Epidermal melanocyte (primary cell): ENCODE measurements around the gene EMP2.
"Not testable (repeated sequence)": the region's sequence is repeated elsewhere in the genome, so short reads cannot be mapped to it uniquely, and the experiment has no call there.

ENCODE experiments used
- DNase-seq: peaks from one replicate; pipeline ENCODE4 v3.0.0; 2011; ENCODE audit warnings: low spot score; ENCODE audit not compliant: insufficient read length

Gene EMP2

DNA sequence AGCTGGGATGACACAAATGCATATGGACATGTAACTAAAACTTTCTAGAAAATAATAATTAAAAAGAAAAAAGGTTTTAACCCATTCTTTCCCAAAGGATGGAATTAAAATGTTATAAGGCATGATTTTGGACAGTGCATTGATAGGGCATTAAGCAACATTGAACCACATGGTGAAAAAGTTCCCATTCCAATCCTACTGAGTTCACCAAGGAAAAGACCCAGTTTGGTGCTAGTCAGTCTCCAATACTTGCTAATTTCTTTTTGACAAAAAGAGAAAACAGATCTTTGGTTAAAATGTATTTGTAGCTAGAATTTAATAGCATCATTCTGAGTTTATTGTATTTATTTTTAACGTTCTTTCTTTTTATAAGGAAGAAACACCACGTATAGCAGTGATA is 28.1 kb downstream of the EMP2 start:
- DNase-seq, result no peak

DNA sequence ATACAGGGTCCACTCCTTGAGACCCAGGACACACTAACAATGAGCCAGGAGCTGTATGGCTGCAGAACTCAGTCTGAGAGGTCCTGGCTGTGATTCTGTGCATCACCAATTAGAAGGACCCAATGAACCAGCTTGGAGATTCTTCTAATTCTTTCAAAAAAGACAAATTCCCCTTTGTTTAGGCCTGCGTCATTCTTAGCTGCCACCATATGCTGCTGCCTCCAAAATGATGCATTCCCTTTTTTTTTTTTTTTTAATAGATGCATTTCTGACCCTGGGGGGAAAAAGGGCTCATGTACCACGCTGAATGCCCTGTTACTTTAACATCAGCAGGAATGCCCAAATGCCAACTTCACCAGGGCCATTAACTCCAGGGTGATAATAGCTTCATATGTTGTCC is 28.5 kb downstream of the EMP2 start:
- peak; percentile 62 for DNase-seq

DNA sequence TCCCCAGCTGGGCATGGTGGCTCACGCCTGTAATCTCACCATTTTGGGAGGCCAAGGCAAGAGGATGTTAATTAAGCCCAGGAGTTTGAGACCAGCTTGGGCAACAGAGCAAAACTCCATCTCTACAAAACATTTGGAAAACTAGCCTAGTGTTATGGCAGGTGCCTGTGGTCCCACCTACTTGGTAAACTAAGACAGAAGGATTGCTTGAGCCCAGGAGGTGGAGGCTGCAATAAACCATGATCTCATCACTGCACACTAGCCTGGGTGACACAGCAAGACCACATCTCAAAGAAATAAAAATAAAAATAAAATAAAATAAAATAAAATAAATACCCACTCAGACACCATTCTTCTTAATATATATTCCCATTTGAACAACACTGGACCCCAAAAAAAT is 32.0 kb downstream of the EMP2 start:
- no peak for DNase-seq

DNA sequence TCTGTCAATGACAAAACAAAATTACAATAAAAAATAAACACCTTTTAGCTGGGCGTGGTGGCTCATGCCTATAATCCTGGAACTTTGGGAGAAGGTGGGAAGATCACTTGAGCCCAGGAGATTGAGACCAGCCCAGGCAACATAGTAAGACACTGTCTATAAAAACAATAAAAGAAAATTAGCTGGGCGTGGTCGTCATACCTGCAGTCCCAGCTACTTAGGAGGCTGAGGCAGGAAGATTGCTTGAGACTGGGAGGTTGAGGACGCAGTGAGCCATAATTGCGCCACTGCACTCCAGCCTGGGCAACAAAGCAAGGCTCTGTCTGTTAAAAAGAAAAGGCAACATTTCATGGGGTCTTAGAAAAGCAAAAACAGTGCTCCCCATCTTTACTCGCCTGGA is 32.7 kb downstream of the EMP2 start:
- DNase-seq, result no peak

DNA sequence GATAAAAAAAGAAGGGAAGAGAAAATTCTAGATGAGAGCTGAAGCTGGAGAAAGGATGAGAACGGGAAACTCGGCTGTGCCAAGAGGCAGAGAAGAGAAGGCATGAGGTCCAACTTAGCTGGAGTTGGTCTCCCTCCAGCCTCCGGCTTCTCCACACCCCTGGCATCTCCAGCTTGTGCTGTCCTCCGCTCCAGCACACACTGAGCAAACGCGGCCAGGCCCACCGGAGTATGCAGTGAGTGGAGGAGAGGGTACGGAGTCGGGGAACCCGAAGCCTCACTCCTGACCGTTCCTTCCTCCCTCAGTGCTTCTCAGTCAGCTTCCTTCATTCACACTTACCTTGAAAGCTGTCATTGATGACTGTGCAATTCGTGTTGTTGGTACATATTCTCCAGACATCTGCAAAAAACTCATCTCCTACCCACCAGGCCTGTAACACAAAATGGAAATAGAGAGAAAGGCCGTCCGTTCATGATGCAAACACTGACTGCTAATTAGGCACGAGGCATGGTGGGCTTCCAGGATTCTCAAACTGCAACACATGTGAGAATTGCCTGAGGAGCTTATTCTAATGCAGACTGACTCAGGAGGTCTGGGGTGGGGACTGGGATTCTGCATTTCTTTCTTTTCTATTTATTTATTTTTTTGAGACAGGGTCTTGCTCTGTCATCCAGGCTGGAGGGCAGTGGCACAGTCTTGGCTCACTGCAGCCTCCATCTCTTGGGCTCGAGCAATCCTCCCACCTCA is 37.0 kb downstream of the EMP2 start:
- DNase-seq, result no peak

DNA sequence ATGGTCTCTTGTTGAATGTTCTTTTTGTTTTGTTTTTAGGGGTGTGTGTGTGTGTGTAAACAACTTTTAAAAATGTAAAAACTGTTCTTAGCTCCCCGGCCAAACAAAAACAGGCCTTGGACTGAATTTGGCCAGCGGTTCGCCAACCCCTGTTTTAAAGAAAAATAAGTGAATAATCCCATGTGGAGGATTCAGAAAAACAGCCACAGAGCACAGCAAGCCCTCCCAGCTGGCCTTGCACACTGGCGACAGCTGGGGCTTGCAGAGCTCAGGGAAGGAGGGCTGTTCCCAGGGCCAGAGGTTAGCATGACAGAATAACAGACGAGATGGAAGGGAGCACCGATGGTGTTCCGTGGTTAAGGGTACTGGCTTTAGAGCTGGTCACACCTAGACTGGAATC is 39.0 kb downstream of the EMP2 start:
- no peak for DNase-seq

DNA sequence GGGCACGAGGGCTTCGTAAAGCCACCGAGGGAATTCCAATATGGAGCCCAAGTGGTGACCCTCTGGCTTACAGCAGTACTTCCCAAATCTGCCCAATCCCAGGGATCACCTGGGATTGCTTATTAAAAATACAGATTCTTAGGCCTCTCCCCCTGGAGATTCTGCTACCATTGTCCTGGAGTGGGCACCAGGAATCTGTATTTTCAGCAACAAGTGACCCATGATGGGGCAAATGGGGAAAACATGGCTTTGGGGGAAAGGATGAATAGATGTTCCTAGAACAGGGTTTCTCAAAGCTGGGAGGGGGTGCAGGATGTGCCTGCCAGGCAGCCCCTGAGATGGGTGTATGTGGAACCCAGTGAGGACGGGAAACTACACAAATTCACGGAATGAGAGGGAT is 40.6 kb downstream of the EMP2 start:
- no peak for DNase-seq

DNA sequence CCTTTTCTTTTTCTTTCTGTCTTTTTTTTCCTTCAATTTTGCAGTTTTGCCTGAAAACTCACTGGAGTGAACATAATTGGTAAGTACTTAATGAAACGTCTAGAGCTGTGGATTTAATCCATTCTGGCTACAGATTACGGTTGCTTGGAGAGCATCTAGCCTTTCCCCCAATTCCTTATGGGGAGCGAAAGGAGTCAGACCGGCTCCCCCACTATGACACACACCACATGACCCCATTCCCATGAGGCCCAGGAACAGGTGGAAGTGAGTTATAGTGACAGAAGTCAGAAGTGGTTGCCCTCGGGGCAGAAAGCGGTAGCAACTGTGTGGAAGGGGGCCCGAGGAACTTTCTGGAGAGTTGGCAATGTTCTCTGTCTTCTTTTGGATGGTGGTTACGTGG is 41.2 kb downstream of the EMP2 start:
- no peak for DNase-seq

DNA sequence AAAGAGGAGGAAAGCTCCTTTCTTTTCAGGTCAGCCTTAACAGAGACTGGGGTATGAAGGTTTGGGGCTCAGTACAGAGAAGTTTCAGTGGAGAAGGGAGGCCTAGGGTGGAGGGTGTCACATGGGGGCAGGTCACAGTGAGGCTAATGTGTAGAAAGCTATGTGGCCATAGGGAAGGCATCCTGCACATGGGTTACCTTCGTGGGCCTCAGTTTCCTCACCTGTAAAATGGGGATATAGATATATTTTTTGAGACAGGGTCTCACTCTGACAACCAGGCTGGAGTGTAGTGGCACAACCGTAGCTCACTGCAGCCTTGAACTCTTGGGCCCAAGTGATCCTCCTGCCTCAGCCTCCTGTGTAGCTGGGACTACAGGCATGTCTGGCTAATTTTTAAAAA is 41.8 kb downstream of the EMP2 start:
- no peak for DNase-seq

DNA sequence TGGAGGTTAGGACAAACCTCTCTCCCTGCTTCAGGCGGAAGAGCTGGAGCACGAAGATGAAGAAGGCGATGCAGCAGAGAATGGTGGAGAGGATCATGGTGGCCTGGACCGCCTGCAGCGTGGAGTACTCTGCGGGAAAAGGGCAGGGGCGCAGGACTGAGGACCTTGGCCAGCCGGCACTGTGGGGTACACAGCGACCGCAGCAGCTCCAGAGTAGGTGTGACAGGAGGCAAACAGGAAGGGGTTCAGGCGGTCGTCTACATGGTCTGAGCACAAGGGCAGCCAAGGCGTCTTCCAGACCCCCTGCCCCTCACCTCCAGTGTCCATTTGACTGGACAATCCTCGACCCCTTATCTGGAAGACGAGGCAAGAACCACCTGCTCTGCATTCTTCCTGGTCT is 42.5 kb downstream of the EMP2 start:
- no peak for DNase-seq

DNA sequence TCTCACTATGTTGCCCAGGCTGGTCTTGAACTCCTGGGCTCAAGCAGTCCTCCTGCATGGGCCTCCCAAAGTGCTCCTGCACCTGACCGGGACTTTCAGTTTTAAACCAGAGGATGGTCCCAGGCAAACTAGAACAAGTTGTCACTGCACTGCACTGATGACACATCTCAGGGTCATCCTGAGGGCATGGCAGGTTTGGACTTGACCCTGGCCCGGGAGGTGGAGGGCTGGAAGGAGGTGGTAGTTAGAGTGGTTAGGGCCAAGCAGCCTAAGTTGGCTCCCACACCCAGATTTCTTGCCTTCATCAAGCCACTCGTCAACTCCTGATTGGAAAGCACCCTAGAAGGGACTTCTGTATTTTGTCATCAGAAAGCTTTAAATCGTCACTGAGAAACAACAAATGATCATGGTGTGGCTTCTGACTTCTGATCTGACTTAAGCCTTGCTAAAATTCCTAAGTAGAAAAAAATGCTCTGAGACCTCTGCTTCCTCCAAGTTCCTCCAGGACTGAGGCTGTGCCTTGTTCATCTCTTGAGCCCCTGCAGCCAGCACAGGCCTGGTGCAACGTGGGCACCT is 43.5 kb downstream of the EMP2 start:
- DNase-seq, result no peak

DNA sequence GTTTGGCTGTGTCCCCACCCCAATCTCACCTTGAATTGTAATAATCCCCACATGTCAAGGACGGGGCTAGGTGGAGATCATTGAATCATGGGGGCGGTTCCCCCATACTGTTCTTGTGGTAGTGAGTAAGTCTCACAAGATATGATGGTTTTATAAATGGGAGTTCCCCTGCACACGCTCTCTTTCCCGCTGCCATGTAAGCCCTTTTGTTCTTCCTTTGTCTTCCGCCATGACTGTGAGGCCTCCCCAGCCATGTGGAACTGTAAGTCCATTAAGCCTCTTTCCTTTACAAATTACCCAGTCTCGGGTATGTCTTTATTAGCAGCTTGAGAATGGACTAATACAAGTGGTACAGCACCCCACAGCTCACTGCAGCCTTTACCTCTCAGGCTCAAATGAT is 44.1 kb downstream of the EMP2 start:
- not testable (repeated sequence) for DNase-seq

DNA sequence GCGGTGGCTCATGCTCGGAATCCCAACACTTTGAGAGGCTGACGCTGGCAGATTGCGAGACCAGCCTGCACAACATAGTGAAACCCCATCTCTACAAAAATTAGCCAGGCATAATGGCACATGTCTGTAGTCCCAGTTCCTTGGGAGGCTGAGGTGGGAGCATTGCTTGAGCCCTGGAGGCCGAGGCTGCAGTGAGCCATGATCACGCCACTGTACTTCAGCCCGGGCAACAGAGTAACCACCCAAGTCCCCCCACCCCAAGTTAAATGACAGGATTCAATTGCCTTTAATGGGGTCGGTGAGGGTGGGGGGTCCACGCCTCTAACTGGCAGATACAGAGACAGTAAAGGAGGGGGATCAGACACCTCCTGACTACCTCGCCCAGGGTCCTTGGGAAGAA is 44.9 kb downstream of the EMP2 start:
- DNase-seq, result no peak

DNA sequence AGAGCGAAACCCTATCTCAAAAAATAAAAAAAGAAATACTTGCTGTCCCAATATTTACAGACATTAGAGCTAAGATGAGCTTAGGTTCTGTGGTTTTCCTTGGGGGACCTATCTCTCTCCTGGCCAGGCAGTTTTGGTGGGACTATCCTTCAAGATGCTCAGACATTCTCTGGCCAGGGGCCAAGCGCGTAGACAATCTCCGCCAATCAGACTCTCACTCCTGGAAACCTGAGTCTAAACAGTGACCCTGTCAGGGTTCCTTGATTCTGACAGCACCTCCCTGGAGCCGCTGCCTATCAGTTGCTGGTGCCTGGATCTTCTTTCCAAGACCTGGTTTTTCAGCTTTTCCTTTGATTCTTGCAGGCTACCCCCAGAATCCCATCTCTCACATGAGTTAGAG is 45.6 kb downstream of the EMP2 start:
- no peak for DNase-seq

DNA sequence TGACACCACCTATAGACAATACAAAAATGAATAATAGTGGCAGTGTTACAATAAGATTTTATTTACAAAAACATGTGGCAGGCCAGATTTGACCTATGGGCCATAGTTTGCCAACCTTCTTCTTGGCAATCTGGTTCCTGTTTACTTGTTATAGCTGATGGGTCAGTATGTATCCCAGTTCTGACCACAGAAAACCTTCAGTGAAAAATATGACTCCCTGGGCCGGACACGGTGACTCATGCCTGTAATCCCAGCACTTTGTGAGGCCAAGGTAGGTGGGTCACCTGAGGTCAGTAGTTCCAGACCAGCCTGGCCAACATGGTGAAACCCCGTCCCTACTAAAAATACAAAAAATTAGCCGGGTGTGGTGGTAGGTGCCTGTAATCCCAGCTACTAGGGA is 46.8 kb downstream of the EMP2 start:
- DNase-seq, result not testable (repeated sequence)

DNA sequence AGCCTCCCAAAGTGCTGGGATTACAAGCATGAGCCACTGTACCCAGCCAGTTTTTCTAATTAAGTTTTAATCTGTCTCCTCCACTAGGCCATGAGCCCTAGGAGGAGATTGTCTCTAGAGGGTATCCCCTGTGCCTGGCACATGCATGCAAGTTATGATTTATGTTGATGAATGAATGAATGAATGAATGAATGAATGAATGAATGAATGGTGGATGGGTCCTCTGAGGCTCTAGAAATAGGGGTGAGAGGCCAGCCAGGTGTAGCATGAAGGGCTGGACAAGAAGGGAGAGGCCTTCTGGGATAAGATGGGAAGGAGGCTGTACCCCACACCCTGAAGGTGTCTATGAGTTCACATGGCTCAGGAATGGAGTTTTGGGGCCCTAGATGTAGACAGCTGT is 48.8 kb downstream of the EMP2 start:
- DNase-seq, result no peak

DNA sequence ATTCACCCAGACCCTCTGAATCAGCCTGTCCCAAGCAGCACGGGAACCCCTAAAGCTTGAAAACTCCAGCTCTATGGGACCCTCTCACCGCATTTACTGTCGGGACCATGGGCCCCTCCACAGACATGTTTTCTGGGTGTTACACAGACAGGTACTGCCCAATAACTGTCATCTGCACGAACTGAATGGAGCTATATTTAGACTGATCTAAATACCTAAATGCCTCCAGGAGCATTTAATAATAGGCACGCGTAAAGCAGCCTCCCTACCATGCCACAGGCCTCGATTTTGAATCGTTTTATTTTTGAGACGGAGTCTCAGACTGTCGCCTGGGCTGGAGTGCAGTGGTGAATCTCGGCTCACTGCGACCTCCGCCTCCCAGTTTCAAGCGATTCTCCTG is 49.7 kb downstream of the EMP2 start:
- no peak for DNase-seq

DNA sequence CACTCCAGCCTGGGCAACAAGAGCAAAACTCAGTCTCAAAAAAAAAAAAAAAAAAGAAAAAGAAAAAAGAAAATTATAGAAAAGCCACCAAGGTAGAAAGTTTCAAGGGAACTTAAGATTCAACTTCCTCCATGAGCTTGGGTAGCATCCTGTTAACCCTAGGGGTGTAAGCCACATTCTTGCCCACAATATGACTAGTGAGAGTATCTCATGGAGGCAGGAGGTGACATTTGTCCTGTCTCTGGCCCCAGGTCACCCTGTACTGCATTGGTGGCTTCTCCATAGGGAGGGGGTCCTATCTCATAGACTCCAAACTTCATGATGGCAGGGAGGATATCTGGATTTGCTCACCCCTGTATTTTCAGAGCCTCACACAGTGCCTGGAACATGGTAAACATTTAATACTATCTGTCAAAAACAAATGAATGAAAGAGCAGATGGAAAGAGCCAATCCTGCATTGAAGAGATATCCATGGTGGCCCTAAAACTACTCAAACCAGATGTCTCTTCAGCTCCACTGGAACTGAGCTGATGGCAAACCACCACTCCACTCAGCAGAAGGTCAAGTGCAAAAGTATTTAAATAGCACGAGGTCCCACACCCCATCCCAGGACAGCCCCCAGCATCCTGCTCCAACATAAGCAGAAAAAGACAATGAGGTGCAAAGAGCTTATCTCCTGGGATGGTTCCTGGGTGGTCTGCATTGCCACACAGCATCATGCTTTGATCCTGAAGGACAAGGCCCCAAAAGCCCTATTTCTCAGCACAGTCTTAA is 50.3 kb downstream of the EMP2 start:
- no peak for DNase-seq

DNA sequence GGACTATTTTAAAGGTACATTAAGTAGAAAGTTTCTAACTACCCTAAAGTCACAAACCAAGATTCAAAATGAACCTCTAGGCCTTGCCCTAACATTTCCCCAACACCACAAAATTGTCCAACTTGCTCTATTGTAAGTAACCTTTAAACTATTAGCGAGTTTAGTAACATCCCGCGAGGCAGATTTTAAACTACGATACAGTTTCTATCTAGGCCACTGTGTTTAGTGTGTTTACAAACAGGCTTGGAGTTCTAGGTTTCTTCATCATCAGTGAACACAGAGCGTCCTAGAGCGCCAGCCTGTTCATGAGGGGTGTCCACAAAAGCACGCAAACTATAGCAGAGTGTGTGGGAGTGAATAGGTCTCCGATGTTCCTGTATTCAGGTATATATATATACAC is 51.8 kb downstream of the EMP2 start:
- DNase-seq, result no peak

DNA sequence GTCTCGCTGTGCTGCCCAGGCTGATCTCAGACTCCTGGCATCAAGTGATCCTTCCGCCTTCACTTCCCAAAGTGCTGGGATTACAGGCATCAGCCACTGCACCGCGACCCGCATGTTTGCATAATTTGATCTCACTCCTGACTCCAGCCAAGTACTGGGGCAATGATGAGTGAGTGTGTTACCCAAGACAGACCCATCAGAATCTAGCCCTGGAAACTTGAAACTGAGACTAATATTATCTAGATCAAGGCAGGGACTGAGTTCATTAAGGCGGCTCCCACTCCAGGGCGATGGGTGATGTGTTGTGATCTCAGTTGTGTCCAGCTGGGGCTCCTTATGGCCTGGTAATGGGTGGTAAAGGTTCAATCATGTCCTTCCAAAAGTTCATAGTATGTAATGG is 53.4 kb downstream of the EMP2 start:
- no peak for DNase-seq

DNA sequence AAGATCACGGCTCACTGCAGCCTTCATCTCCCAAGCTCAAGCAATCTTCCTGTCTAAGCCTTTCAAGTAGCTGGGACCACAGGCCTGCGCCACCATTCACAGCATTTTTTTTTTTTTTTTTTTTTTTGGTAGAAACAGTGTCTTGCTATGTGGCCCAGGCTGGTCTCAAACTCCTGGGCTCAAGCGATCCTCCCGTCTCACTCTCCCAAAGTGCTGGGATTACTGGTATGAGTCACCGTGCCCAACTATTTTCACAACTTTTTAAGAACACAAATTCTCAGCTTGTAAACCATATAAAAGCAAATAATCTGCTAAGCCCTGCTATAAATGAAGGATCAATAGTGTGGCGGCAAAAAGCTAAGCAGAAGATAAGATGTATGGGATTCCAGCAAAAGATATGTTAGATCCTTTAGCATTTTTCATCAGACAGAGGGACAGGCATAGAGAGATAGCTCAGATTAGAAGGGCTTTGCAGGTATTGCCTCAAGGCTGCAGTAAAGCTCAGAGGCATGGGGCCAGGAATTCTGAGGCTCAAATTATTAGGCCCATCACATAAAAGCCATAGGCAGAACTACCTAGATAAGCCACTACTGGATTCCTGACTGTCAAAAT is 55.1 kb downstream of the EMP2 start:
- no peak for DNase-seq

DNA sequence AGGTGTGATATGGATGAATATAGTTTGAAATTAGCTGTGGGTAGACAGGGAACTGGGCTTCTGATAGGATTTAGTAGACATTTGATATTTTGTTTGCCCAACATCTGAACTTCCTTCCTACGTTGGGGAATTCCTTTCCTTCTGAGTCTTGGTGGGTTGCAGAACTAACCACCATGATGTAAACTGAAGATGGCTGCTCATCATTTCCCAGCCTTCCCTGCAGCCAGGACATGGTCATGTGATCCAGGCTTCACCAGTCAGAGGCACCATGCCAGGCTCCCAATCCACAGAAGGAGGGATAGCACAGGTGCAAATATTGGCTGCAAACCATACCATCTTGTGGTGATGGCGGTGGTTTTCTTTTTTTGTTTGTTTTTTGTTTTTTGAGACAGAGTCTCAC is 57.4 kb downstream of the EMP2 start:
- DNase-seq, result no peak
